ENCODE data around the gene FAM72D. TPM values are rescaled to one million over a fixed set of nuclear protein-coding genes. Genes with fewer than 3 reads are reported as not detected.
"Not testable (repeated sequence)": the region's sequence is repeated elsewhere in the genome, so short reads cannot be mapped to it uniquely, and the experiment has no call there.

The FAM72D gene
- total and polyA plus RNA-seq, 2 of the 8 experiments (the other 6 are each of a cell fraction or from before 2014, with no cell fraction given) = 4.9 to 12.7 TPM

DNA sequence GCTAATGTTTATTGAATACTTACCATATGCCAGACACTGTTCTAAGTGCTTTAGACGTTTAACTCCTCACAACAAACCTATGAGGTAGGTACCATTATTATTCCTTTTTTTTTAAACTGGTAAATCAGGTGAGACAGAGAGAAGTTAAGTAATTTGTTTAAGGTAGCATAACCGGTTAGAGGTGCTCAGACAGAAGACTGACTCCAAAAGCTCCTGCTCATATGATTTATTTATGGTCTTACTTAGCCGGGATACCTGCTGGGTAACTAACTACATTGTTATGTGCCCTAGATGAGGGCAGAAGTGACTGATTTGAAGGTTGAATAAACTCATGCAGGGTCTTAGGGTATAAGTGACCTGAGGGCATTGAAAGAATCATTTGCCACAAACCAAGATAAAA lies 16.9 kb downstream of the FAM72D start:
- H3K27ac ChIP-seq (ENCODE audit: low read depth, low read length); H4K91ac ChIP-seq (replicated peaks; ENCODE audit: insufficient read length, low read length); POLR2A ChIA-PET (ENCODE audit: partially characterized antibody); H2BK5ac ChIP-seq (ENCODE audit: low read depth, low read length); H4K8ac ChIP-seq (ENCODE audit: extremely low read depth, insufficient read depth, low read length); DNase-seq (ENCODE audit: low read depth in 1 of 2, low spot score in 2 of 2); H4K20me1 ChIP-seq (replicated peaks in 1 of 2; ENCODE audit: control insufficient read depth in 1 of 2, insufficient read depth in 2 of 2, low read length in 2 of 2); H3K56ac ChIP-seq (replicated peaks; ENCODE audit: insufficient read length, low read depth, low read length); H2BK20ac ChIP-seq (ENCODE audit: low read length); H2AFZ ChIP-seq (ENCODE audit: low read length); H3K4me1 ChIP-seq (replicated peaks in 1 of 4; ENCODE audit: control insufficient read depth in 3 of 4, insufficient read depth in 4 of 4, low read length in 3 of 4); H3K79me2 ChIP-seq (ENCODE audit: control insufficient read depth in 1 of 2, insufficient read depth in 2 of 2, low read length in 2 of 2); H3K18ac ChIP-seq (ENCODE audit: extremely low read depth, low read length); H3K4me2 ChIP-seq (ENCODE audit: insufficient read depth in 1 of 2, low read depth in 2 of 2, low read length in 2 of 2); H2BK12ac ChIP-seq (ENCODE audit: low read depth, low read length); H3K14ac ChIP-seq (ENCODE audit: insufficient read length); H3K23me2 ChIP-seq (ENCODE audit: low read depth, low read length); H4K5ac ChIP-seq (ENCODE audit: insufficient read length, low read depth, low read length); H3K4me3 ChIP-seq (ENCODE audit: extremely low read depth in 1 of 4, insufficient read depth in 2 of 4, low read depth in 3 of 4, low read length in 4 of 4); H2BK120ac ChIP-seq (replicated peaks; ENCODE audit: low read depth, low read length); H3K27me3 ChIP-seq (replicated peaks in 1 of 4; ENCODE audit: control insufficient read depth in 3 of 4, extremely low read depth in 1 of 4, insufficient read depth in 3 of 4, low read length in 3 of 4); H3K36me3 ChIP-seq (ENCODE audit: control insufficient read depth in 2 of 4, insufficient read depth in 4 of 4, low read length in 3 of 4); H3K4ac ChIP-seq (replicated peaks; ENCODE audit: insufficient read length, low read depth, low read length); FAIRE-seq; H3K79me1 ChIP-seq (ENCODE audit: low read depth, low read length); H2AK5ac ChIP-seq (ENCODE audit: low read depth, low read length); H3K9me3 ChIP-seq (ENCODE audit: insufficient read depth in 2 of 2, low read depth in 1 of 2, low read length in 1 of 2); H2BK15ac ChIP-seq (ENCODE audit: low read length); CTCF ChIA-PET (ENCODE audit: partially characterized antibody); H3K23ac ChIP-seq (ENCODE audit: insufficient read length); H3K9ac ChIP-seq (replicated peaks in 1 of 4; ENCODE audit: extremely low read depth in 1 of 4, low read depth in 3 of 4, low read length in 3 of 4): not testable (repeated sequence)
- WGBS, 2 experiments (ENCODE audit: extremely low coverage in 1 of 2, insufficient coverage in 1 of 2, insufficient read length in 1 of 2, insufficient replicate concordance in 2 of 2, low coverage in 1 of 2, low lambda C conversion rate in 2 of 2, missing lambda C conversion rate in 1 of 2) = no CpG with 5 or more reads among the region's 3 CpGs

DNA sequence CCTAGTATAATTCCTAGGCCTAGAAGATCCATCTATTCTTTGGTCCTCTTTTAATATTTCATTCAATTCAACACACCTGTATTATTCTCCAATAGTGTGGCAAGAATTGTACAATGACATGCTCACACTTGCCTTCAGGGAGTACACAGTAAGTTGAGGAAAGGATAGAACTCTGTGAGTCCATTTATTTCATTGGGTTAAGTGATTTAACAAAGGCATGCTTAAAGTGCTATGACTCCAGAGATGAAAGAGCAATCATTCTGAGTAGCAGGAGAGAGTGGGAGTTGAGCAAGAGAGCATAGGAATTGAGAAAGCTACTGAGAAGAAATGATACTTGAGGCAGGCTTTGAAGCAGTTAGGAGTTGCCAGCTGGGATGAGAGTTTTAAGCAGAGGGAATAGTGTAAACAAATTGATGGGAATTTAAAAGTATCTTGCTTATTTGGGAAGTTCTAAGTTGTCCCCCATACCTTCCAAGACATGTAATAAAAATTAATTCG lies 18.8 kb downstream of the FAM72D start:
- CTCF ChIA-PET (ENCODE audit: partially characterized antibody) = not testable (repeated sequence)

More for the DNA sequence above, 18.8 kb downstream of the FAM72D start:
- H2BK20ac ChIP-seq (ENCODE audit: low read length); H3K4ac ChIP-seq (replicated peaks; ENCODE audit: insufficient read length, low read depth, low read length); H3K27ac ChIP-seq (ENCODE audit: low read depth, low read length); H4K20me1 ChIP-seq (replicated peaks in 1 of 2; ENCODE audit: control insufficient read depth in 1 of 2, insufficient read depth in 2 of 2, low read length in 2 of 2); H2BK15ac ChIP-seq (ENCODE audit: low read length); H3K9me3 ChIP-seq (ENCODE audit: insufficient read depth in 2 of 2, low read depth in 1 of 2, low read length in 1 of 2); POLR2A ChIA-PET (ENCODE audit: partially characterized antibody); H3K9ac ChIP-seq (replicated peaks in 1 of 4; ENCODE audit: extremely low read depth in 1 of 4, low read depth in 3 of 4, low read length in 3 of 4); H3K79me2 ChIP-seq (ENCODE audit: control insufficient read depth in 1 of 2, insufficient read depth in 2 of 2, low read length in 2 of 2); H3K4me2 ChIP-seq (ENCODE audit: insufficient read depth in 1 of 2, low read depth in 2 of 2, low read length in 2 of 2); H3K4me3 ChIP-seq (ENCODE audit: extremely low read depth in 1 of 4, insufficient read depth in 2 of 4, low read depth in 3 of 4, low read length in 4 of 4); H3K18ac ChIP-seq (ENCODE audit: extremely low read depth, low read length); H3K27me3 ChIP-seq (replicated peaks in 1 of 4; ENCODE audit: control insufficient read depth in 3 of 4, extremely low read depth in 1 of 4, insufficient read depth in 3 of 4, low read length in 3 of 4); H3K79me1 ChIP-seq (ENCODE audit: low read depth, low read length); H2BK5ac ChIP-seq (ENCODE audit: low read depth, low read length); H2AFZ ChIP-seq (ENCODE audit: low read length); H3K4me1 ChIP-seq (replicated peaks in 1 of 4; ENCODE audit: control insufficient read depth in 3 of 4, insufficient read depth in 4 of 4, low read length in 3 of 4); H2AK5ac ChIP-seq (ENCODE audit: low read depth, low read length); H3K23me2 ChIP-seq (ENCODE audit: low read depth, low read length); H4K5ac ChIP-seq (ENCODE audit: insufficient read length, low read depth, low read length); H3K56ac ChIP-seq (replicated peaks; ENCODE audit: insufficient read length, low read depth, low read length); DNase-seq (ENCODE audit: low read depth in 1 of 2, low spot score in 2 of 2); H2BK120ac ChIP-seq (replicated peaks; ENCODE audit: low read depth, low read length); H3K14ac ChIP-seq (ENCODE audit: insufficient read length); H2BK12ac ChIP-seq (ENCODE audit: low read depth, low read length); H3K36me3 ChIP-seq (ENCODE audit: control insufficient read depth in 2 of 4, insufficient read depth in 4 of 4, low read length in 3 of 4); FAIRE-seq; H4K91ac ChIP-seq (replicated peaks; ENCODE audit: insufficient read length, low read length); H3K23ac ChIP-seq (ENCODE audit: insufficient read length); H4K8ac ChIP-seq (ENCODE audit: extremely low read depth, insufficient read depth, low read length): not testable (repeated sequence)
- WGBS, 2 experiments (ENCODE audit: extremely low coverage in 1 of 2, insufficient coverage in 1 of 2, insufficient read length in 1 of 2, insufficient replicate concordance in 2 of 2, low coverage in 1 of 2, low lambda C conversion rate in 2 of 2, missing lambda C conversion rate in 1 of 2) = no CpG with 5 or more reads among the region's 1 CpG
